H9 (cell line): ENCODE data around the gene ZBTB45. TPM values are rescaled to one million over a fixed set of nuclear protein-coding genes. Genes with fewer than 3 reads are reported as not detected.

Experiments used
- DNase-seq: peaks from one replicate; pipeline ENCODE4 v3.0.0-alpha.2; 2017
- H2AFZ ChIP-seq: one replicate; pipeline ENCODE4 v1.6.1; 2013; ENCODE audit warnings: mild to moderate bottlenecking, low read length, control low read depth, moderate library complexity
- H2AK5ac ChIP-seq: 2 replicates; pipeline ENCODE4 v1.6.1; 2013; ENCODE audit warnings: low read length, control low read depth, mixed read lengths; ENCODE audit not compliant: insufficient read length
- H2BK120ac ChIP-seq: one replicate; pipeline ENCODE4 v1.6.1; 2013; ENCODE audit warnings: low read depth, mild to moderate bottlenecking, low read length, control low read depth, inconsistent platforms; ENCODE audit not compliant: poor library complexity, severe bottlenecking
- H2BK12ac ChIP-seq: 2 replicates; pipeline ENCODE4 v1.6.1; 2013; ENCODE audit warnings: low read length, control low read depth, mixed read lengths, low read depth; ENCODE audit not compliant: insufficient read length
- H2BK15ac ChIP-seq: 2 replicates; pipeline ENCODE4 v1.6.1; 2013; ENCODE audit warnings: low read depth, low read length, control low read depth
- H2BK20ac ChIP-seq: one replicate; pipeline ENCODE4 v1.6.1; 2013; ENCODE audit warnings: low read depth, mild to moderate bottlenecking, low read length, control low read depth, inconsistent platforms; ENCODE audit not compliant: poor library complexity, severe bottlenecking
- H2BK5ac ChIP-seq: 2 replicates; pipeline ENCODE4 v1.6.1; 2013; ENCODE audit warnings: low read length, control low read depth, mixed read lengths; ENCODE audit not compliant: insufficient read length
- H3K14ac ChIP-seq: 2 replicates; pipeline ENCODE4 v1.6.1; 2013; ENCODE audit warnings: low read length, control low read depth; ENCODE audit not compliant: insufficient read depth
- H3K18ac ChIP-seq: 2 replicates; pipeline ENCODE4 v1.6.1; 2013; ENCODE audit warnings: low read depth, mild to moderate bottlenecking, mixed read lengths, low read length, control low read depth; ENCODE audit not compliant: insufficient read length
- H3K23ac ChIP-seq: 2 replicates; pipeline ENCODE4 v1.6.1; 2013; ENCODE audit warnings: low read length, control low read depth, mixed read lengths, low read depth; ENCODE audit not compliant: insufficient read length
- H3K23me2 ChIP-seq: 2 replicates; pipeline ENCODE4 v1.6.1; 2013; ENCODE audit warnings: low read depth, mild to moderate bottlenecking, mixed read lengths, low read length, control low read depth; ENCODE audit not compliant: insufficient read length, poor library complexity, severe bottlenecking
- H3K27ac ChIP-seq: 2 replicates; pipeline ENCODE4 v1.5.1; 2013; ENCODE audit warnings: low read length, control low read depth, mixed read lengths, low read depth; ENCODE audit not compliant: insufficient read length
- H3K27me3 ChIP-seq: 2 replicates; pipeline ENCODE4 v1.6.1; 2013; ENCODE audit warnings: low read length, control low read depth, inconsistent platforms; ENCODE audit not compliant: insufficient read depth
- H3K4ac ChIP-seq: 2 replicates; pipeline ENCODE4 v1.6.1; 2013; ENCODE audit warnings: low read depth, mild to moderate bottlenecking, control low read depth, inconsistent platforms, low read length, moderate library complexity
- H3K4me1 ChIP-seq: 2 replicates; pipeline ENCODE4 v1.6.1; 2013; ENCODE audit warnings: low read length, control low read depth, inconsistent platforms; ENCODE audit not compliant: insufficient read depth
- H3K4me2 ChIP-seq: 2 replicates; pipeline ENCODE4 v1.6.1; 2013; ENCODE audit warnings: low read length, control low read depth, mixed read lengths; ENCODE audit not compliant: insufficient read length, insufficient read depth
- H3K56ac ChIP-seq: 2 replicates; pipeline ENCODE4 v1.6.1; 2013; ENCODE audit warnings: low read depth, mild to moderate bottlenecking, mixed read lengths, low read length, control low read depth; ENCODE audit not compliant: insufficient read length
- H3K79me1 ChIP-seq: 2 replicates; pipeline ENCODE4 v1.6.1; 2013; ENCODE audit warnings: low read depth, mild to moderate bottlenecking, moderate library complexity, low read length, control low read depth, inconsistent platforms; ENCODE audit not compliant: insufficient read depth, poor library complexity, severe bottlenecking
- H3K79me2 ChIP-seq: 2 replicates; pipeline ENCODE4 v1.6.1; 2013; ENCODE audit warnings: low read length, control low read depth, inconsistent platforms; ENCODE audit not compliant: insufficient read depth
- H3K9ac ChIP-seq: 2 replicates; pipeline ENCODE4 v1.6.1; 2013; ENCODE audit warnings: low read length, control low read depth, mixed read lengths; ENCODE audit not compliant: insufficient read length; ENCODE audit errors: extremely low read depth
- H3K9me3 ChIP-seq: one replicate; pipeline ENCODE4 v1.6.1; 2013; ENCODE audit warnings: low read depth, low read length, inconsistent platforms; ENCODE audit not compliant: control insufficient read depth
- H3T11ph ChIP-seq: one replicate; pipeline ENCODE4 v1.6.1; 2013; ENCODE audit warnings: mild to moderate bottlenecking, low read length, control low read depth, inconsistent platforms
- H4K20me1 ChIP-seq: one replicate; pipeline ENCODE4 v1.6.1; 2013; ENCODE audit not compliant: control insufficient read depth, insufficient read length, insufficient read depth
- H4K5ac ChIP-seq: 2 replicates; pipeline ENCODE4 v1.6.1; 2013; ENCODE audit warnings: low read depth, mild to moderate bottlenecking, mixed read lengths, low read length, control low read depth; ENCODE audit not compliant: insufficient read length
- H4K8ac ChIP-seq: replicated peaks from 2 replicates; pipeline ENCODE4 v1.6.1; 2013; ENCODE audit warnings: low read length, control low read depth, mixed read lengths, low read depth; ENCODE audit not compliant: insufficient read length
- H4K91ac ChIP-seq: 2 replicates; pipeline ENCODE4 v1.6.1; 2013; ENCODE audit warnings: low read depth, mild to moderate bottlenecking, moderate library complexity, mixed read lengths, low read length, control low read depth; ENCODE audit not compliant: insufficient read length
- H3K27ac Mint-ChIP-seq, 3 experiments: 2 replicates in 2 of 3; 3 replicates in 1 of 3; pipeline ENCODE4 v1.8.0; 2020 to 2021; ENCODE audit warnings: mixed read lengths in 3 of 3, mild to moderate bottlenecking in 1 of 3, moderate library complexity in 1 of 3
- H3K27me3 Mint-ChIP-seq: 2 replicates; pipeline ENCODE4 v1.8.0; 2021; ENCODE audit warnings: low read depth, mild to moderate bottlenecking, moderate library complexity, mixed read lengths
- H3K36me3 Mint-ChIP-seq, 3 experiments: 2 replicates in 2 of 3; 3 replicates in 1 of 3; pipeline ENCODE4 v1.8.0; 2020 to 2021; ENCODE audit warnings: low read depth in 3 of 3, mixed read lengths in 3 of 3; ENCODE audit not compliant: insufficient read depth in 1 of 3
- H3K4me1 Mint-ChIP-seq, 2 experiments: 2 replicates each; pipeline ENCODE4 v1.8.0; 2020; ENCODE audit warnings: mixed read lengths in 2 of 2
- H3K4me3 Mint-ChIP-seq, 2 experiments: 2 replicates in 1 of 2; 3 replicates in 1 of 2; pipeline ENCODE4 v1.8.0; 2020 to 2021; ENCODE audit warnings: mild to moderate bottlenecking in 2 of 2, mixed read lengths in 2 of 2, moderate library complexity in 1 of 2
- H3K9me3 Mint-ChIP-seq, 2 experiments: 2 replicates in 1 of 2; 3 replicates in 1 of 2; pipeline ENCODE4 v1.8.0; 2020; ENCODE audit warnings: mild to moderate bottlenecking in 2 of 2, mixed read lengths in 2 of 2, moderate library complexity in 1 of 2
- CTCF ChIP-seq: fragments of 200-600 bp; sonication (generic); conservative IDR thresholded peaks from 3 replicates; pipeline ENCODE4 v1.8.0; 2021; ENCODE audit warnings: antibody characterized with exemption, mild to moderate bottlenecking
- WGBS: extraction: QIAGEN DNeasy Blood & Tissue Kit; methylation state at CpG from one replicate; pipeline ENCODE4 v1.1.7; 2013; ENCODE audit warnings: missing lambda C conversion rate, low lambda C conversion rate, mixed read lengths; ENCODE audit not compliant: insufficient read length; ENCODE audit errors: extremely low coverage; 5-methylcytosine and 5-hydroxymethylcytosine counted together
- total RNA-seq: library from RNA; stranded (reverse); gene quantifications from 2 replicates; pipeline ENCODE4 v1.2.1, GENCODE V29; 2021

ZBTB45 gene
- total RNA-seq, 1 experiment from 2014 or later: 18.7 TPM

DNA sequence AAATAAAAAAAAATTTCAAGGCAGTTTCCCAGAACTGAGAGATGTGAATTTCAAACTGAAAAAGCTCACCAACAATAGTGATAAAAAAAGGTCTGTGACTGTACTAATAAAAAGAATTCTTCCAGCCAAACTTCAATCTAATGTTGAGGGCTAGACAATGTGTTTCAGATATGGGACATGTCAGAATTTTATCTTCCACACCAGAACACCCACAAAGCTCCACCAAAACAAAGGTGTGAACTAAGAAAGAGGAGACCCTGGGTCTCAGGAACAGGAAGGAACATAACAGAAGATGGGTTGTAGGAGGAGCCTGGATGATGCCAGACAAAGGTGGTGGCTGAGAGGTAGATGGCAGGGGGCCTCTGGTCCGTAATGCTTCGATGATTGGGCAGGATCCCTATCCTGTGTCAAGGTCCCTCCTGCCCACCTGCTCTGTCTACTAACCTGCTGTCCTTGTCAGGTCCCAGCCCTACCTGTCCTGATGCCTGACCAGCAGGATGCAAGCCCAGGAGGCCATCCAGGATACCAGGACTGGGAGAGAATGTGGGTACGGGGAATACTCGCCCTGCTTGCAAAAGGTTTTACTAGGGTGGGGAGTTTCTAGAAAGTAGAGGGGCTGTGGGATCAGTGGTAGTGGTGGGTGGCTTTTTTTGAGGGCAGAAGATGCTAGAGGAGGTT, 49.0 kb upstream of the ZBTB45 start:
- Histone ChIP-seq H3K18ac (no peak overlapping the region), H3K4ac (no peak overlapping the region), H4K20me1 (no peaks in the 10 kb centered on the region), H3K79me2 (no peaks in the 10 kb centered on the region), H3K27me3 (no peaks in the 10 kb centered on the region), H4K8ac (no peak overlapping the region), H2BK15ac (no peak overlapping the region), H2AK5ac (no peak overlapping the region), H3K9me3 (no peaks in the 10 kb centered on the region), H3K56ac (no peak overlapping the region), H2BK5ac (no peak overlapping the region), H3K23ac (no peak overlapping the region), H2AFZ (no peak overlapping the region), H4K5ac (no peak overlapping the region), H3K14ac (no peak overlapping the region), H3K27ac (no peak overlapping the region), H3K9ac (no peak overlapping the region), H3K79me1 (no peaks in the 10 kb centered on the region), H3K4me2 (no peak overlapping the region), H3K23me2 (peaks cover 1% of the 10 kb centered on the region), H3T11ph (no peak overlapping the region), H4K91ac (no peak overlapping the region), H2BK12ac (no peak overlapping the region), H3K4me1 (no peaks in the 10 kb centered on the region), H2BK120ac (no peak overlapping the region), H2BK20ac (no peak overlapping the region)
- TF ChIP-seq CTCF: no peak
- Mint-ChIP-seq H3K9me3 (no peaks in the 10 kb centered on the region; a peak in 1 of 5 replicates), H3K27me3 (no peaks in the 10 kb centered on the region; the same call in 1 of the 2 replicates), H3K4me3 (no peak overlapping the region; a peak in 1 of 5 replicates), H3K4me1 (peaks cover 9% of the 10 kb centered on the region in 2 experiments), H3K36me3 (peaks cover 0 to 34% (median 20%) of the 10 kb centered on the region in 3 experiments; a peak in 5 of 7 replicates), H3K27ac (no peak overlapping the region; a peak in 1 of 7 replicates)
- no peak for DNase-seq
- no CpG with 5 or more reads among the region's 4 CpGs for WGBS
